HG02678 (cell line): ENCODE results near the gene SHISA9.

Source experiments
- ATAC-seq: cut with Tn5 transposase; IDR thresholded peaks from one replicate; pipeline ENCODE4 v1.9.1; 2021; ENCODE audit warnings: mild to moderate bottlenecking, moderate library complexity; ENCODE audit not compliant: unreplicated experiment

Gene SHISA9

GRCh38 chr16:13012601-13013000 is 111.2 kb downstream of the SHISA9 start:
- no peak for ATAC-seq

GRCh38 chr16:13013043-13013442 is 111.6 kb downstream of the SHISA9 start:
- no peak for ATAC-seq

- ATAC-seq = no peak
Observed at GRCh38 chr16:13014476-13014875, 113.1 kb downstream of the SHISA9 start.

GRCh38 chr16:13018026-13018425 is 116.6 kb downstream of the SHISA9 start:
- no peak for ATAC-seq

- ATAC-seq = no peak
Observed at GRCh38 chr16:13021996-13022395, 120.6 kb downstream of the SHISA9 start.

- ATAC-seq = no peak
Observed at GRCh38 chr16:13029786-13030185, 128.4 kb downstream of the SHISA9 start.

- no peak for ATAC-seq
Observed at GRCh38 chr16:13030769-13031168, 129.4 kb downstream of the SHISA9 start.

- ATAC-seq = no peak
Observed at GRCh38 chr16:13032911-13033310, 131.5 kb downstream of the SHISA9 start.

- no peak for ATAC-seq
Observed at GRCh38 chr16:13036600-13036999, 135.2 kb downstream of the SHISA9 start.

- no peak for ATAC-seq
Observed at GRCh38 chr16:13038591-13038990, 137.2 kb downstream of the SHISA9 start.

GRCh38 chr16:13039526-13039925 is 138.1 kb downstream of the SHISA9 start:
- ATAC-seq = no peak

GRCh38 chr16:13041180-13041579 is 139.8 kb downstream of the SHISA9 start:
- ATAC-seq = no peak

GRCh38 chr16:13041646-13042290 is 140.4 kb downstream of the SHISA9 start:
- no peak for ATAC-seq

GRCh38 chr16:13042291-13042685 is 140.9 kb downstream of the SHISA9 start:
- ATAC-seq = no peak

- no peak for ATAC-seq
Observed at GRCh38 chr16:13046061-13046821, 144.8 kb downstream of the SHISA9 start.

- ATAC-seq = no peak
Observed at GRCh38 chr16:13047276-13047675, 145.9 kb downstream of the SHISA9 start.

GRCh38 chr16:13049688-13050087 is 148.3 kb downstream of the SHISA9 start:
- no peak for ATAC-seq

- no peak for ATAC-seq
Observed at GRCh38 chr16:13052431-13052830, 151.0 kb downstream of the SHISA9 start.

- ATAC-seq = no peak
Observed at GRCh38 chr16:13055480-13055879, 154.1 kb downstream of the SHISA9 start.

GRCh38 chr16:13056607-13057006 is 155.2 kb downstream of the SHISA9 start:
- no peak for ATAC-seq

- no peak for ATAC-seq
Observed at GRCh38 chr16:13060932-13061331, 159.5 kb downstream of the SHISA9 start.

GRCh38 chr16:13061691-13062090 is 160.3 kb downstream of the SHISA9 start:
- ATAC-seq = no peak

- no peak for ATAC-seq
Observed at GRCh38 chr16:13062219-13062618, 160.8 kb downstream of the SHISA9 start.
